ENCODE measurements around the gene UTS2B. TPM values are rescaled to one million over a fixed set of nuclear protein-coding genes. Genes with fewer than 3 reads are reported as not detected.
A peak's percentile ranks its signal among the peaks of the same experiment; 100 is the strongest.

Gene UTS2B
- total and polyA plus RNA-seq, 8 donors: 0.09 to 0.35 (median 0.26) TPM; not detected in 3

DNA sequence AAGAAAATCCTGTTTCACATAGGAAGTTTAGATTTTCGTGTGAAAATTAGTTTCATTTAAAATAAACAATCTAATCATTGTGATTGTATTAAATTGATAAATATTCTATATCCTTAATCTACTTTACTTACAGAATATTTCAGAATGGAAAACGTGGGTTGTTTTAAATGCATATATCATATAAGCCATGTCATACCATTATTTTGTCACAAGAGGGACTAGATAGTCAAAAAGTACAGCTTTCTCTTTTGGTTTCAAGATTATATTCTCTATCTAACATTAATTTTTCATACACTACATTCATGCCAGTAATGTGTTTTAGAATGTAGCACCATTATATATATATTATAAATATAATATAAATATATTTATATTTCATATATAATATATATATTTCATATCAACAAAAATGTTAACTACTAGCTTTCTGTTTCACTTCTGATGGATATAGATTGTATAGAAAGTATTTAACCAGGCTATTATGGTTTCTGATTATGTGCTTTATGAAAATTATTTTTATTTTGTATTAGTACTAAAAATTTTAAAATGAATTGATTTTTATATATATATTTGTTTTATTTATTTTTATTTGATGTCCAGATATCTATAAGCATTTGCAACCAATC, 86.0 kb downstream of the UTS2B start:
- TF ChIP-seq, protein P1, sequence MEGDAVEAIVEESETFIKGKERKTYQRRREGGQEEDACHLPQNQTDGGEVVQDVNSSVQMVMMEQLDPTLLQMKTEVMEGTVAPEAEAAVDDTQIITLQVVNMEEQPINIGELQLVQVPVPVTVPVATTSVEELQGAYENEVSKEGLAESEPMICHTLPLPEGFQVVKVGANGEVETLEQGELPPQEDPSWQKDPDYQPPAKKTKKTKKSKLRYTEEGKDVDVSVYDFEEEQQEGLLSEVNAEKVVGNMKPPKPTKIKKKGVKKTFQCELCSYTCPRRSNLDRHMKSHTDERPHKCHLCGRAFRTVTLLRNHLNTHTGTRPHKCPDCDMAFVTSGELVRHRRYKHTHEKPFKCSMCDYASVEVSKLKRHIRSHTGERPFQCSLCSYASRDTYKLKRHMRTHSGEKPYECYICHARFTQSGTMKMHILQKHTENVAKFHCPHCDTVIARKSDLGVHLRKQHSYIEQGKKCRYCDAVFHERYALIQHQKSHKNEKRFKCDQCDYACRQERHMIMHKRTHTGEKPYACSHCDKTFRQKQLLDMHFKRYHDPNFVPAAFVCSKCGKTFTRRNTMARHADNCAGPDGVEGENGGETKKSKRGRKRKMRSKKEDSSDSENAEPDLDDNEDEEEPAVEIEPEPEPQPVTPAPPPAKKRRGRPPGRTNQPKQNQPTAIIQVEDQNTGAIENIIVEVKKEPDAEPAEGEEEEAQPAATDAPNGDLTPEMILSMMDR (IDR thresholded peaks at IDR 0.05): peak in 2 of 4 donors; percentile 11 to 31
- Histone ChIP-seq H3K4me3 (no peak overlapping the region), H3K4me1 (no peaks in the 10 kb centered on the region), H3K36me3 (no peaks in the 10 kb centered on the region), H3K27ac (no peak overlapping the region), H3K9me3 (no peaks in the 10 kb centered on the region), H3K27me3 (no peaks in the 10 kb centered on the region)
- no peak for DNase-seq
- peak; percentile 97 for FAIRE-seq
- 7 to 13% methylated on average over 2 of the region's 2 CpGs for WGBS, 2 donors
- ATAC-seq: peak in 1 of 4 donors; percentile 41
- intact Hi-C loops (cut with DNase I): no loop called here

DNA sequence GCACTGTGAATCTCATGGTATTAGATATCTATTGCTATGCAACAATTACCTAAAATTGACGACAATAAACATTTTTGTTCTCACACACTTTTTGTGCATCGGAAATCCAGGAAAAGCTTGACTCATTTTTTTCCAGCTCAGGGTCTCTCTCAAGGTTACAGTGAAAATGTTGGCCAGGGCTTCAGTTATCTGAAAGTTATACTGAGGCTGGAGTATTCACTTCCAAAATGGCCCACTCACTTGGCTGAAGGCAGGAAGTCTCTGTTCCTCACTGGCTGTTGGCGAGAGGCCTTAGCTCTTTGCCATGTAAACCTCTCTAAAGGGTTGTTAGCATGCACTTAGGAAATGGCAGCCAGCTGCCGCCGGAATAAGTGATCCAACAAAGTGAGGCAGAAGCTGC, 89.8 kb downstream of the UTS2B start:
- ATAC-seq: no peak

DNA sequence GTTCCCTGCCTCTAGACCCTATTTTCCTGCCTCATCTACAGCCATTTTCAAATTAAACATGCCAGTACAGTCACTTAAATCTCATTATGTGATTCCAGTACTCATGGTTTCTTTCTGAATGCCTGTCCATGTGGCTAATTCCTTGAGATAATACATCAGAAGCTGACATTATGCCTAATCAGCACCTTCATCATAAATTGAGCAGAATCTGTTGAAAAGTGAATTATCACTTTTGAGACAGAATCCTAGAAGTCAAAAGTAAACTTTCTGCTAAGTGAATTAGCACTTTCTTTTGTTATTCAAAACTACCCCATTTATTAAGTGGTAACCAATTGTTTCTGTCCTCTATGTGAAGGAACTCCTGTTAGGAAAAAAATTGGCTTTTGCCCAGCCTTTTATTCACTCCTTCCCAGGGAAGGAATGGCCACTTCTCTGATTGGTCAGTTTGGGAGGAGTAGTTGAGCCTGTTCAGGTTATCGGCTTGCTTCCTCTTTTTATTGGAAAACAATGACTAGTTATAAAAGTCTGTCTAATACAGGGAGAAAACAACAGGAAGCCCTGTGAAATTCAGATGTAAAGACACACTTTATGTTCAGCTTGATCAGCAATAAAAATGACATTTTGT, 90.8 kb downstream of the UTS2B start:
- TF ChIP-seq, protein P1 (IDR thresholded peaks at IDR 0.05): no peak
- FAIRE-seq (no peak), DNase-seq (no peak), ATAC-seq (peak in 1 of 4 donors; percentile 30)
- H3K4me3 ChIP-seq: no peak overlapping the region
- intact Hi-C loops (cut with DNase I): no loop called here
- H3K27ac ChIP-seq: no peak overlapping the region
- no peaks in the 10 kb centered on the region for H3K27me3 ChIP-seq
- H3K4me1 ChIP-seq: no peaks in the 10 kb centered on the region
- H3K36me3 ChIP-seq: no peaks in the 10 kb centered on the region
- WGBS, 2 donors: 32 to 45% methylated on average over 1 of the region's 1 CpG
- H3K9me3 ChIP-seq: no peaks in the 10 kb centered on the region

More for the DNA sequence above, 89.8 kb downstream of the UTS2B start:
- no peaks in the 10 kb centered on the region for H3K36me3 ChIP-seq
- no peaks in the 10 kb centered on the region for H3K4me1 ChIP-seq
- no peak overlapping the region for H3K27ac ChIP-seq
- intact Hi-C loops (cut with DNase I): no loop called here
- no peak for FAIRE-seq
- no peaks in the 10 kb centered on the region for H3K9me3 ChIP-seq
- H3K4me3 ChIP-seq: no peak overlapping the region
- no peaks in the 10 kb centered on the region for H3K27me3 ChIP-seq
- TF ChIP-seq, protein P1 (IDR thresholded peaks at IDR 0.05): no peak
- WGBS, 2 donors: 79 to 89% methylated on average over 5 of the region's 5 CpGs
- no peak for DNase-seq

DNA sequence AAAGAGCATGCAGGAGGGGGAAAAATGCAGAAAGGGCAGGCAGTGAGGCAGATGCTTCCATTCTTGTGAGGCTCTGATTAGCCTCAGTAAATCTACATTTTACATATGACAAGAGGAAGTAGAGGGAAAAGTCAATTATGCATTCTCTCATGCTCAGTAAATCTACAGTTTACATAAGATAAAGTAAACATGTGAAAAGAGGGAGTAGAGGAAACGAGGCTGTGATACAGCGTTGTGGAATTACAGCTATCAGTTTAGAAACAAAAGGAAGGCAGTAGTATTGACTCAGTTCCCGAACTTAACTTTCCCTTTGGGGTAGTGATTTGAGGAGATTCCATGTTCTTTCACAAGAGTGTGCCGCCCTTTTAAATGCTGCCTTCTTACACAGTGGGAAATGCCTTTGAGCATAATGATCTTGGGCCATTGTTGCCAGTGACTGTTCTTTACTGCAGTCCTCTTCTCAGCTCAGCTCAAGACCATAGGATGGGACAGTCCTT, 92.0 kb downstream of the UTS2B start:
- TF ChIP-seq, protein P1 (IDR thresholded peaks at IDR 0.05): no peak
- WGBS, 2 donors: 34 to 35% methylated on average over 4 of the region's 4 CpGs
- intact Hi-C loops (cut with DNase I): no loop called here
- Histone ChIP-seq H3K27me3 (no peaks in the 10 kb centered on the region), H3K27ac (no peak overlapping the region), H3K4me1 (no peaks in the 10 kb centered on the region), H3K36me3 (no peaks in the 10 kb centered on the region), H3K9me3 (no peaks in the 10 kb centered on the region), H3K4me3 (no peak overlapping the region)
- no peak for FAIRE-seq
- ATAC-seq: no peak
- DNase-seq: no peak
